Activated CD8-positive, alpha-beta T cell treated with anti-CD3 and anti-CD28 coated beads for 36 hours (primary cell): ENCODE measurements around the gene EXOSC10. TPM values are rescaled to one million over a fixed set of nuclear protein-coding genes. Genes with fewer than 3 reads are reported as not detected.

Source experiments
- ATAC-seq: fragments of 200-7000 bp; cut with Tn5 transposase; one replicate; pipeline ENCODE4 v1.10.0; 2021; ENCODE audit warnings: mild to moderate bottlenecking, moderate library complexity
- CTCF ChIA-PET: fragments of 350-600 bp; sonication (Branson Sonifier 250); formaldehyde crosslinking; loops from one replicate; lab custom pipeline; 2021; ENCODE audit warnings: antibody characterized with exemption; lab: Charles Lee
- POLR2A ChIA-PET: fragments of 350-600 bp; sonication (Branson Sonifier 250); formaldehyde crosslinking; loops from one replicate; lab custom pipeline; 2021; ENCODE audit warnings: antibody characterized with exemption; lab: Charles Lee
- DNase-seq: peaks from one replicate; pipeline ENCODE4 v3.0.0-alpha.2; 2020
- H3K27ac Mint-ChIP-seq: one replicate; pipeline ENCODE4 v1.8.0; 2021; ENCODE audit warnings: mild to moderate bottlenecking, mixed read lengths
- H3K27me3 Mint-ChIP-seq: one replicate; pipeline ENCODE4 v1.8.0; 2021; ENCODE audit warnings: mixed read lengths
- H3K36me3 Mint-ChIP-seq: one replicate; pipeline ENCODE4 v1.8.0; 2021; ENCODE audit warnings: low read depth, mixed read lengths
- H3K4me1 Mint-ChIP-seq: one replicate; pipeline ENCODE4 v1.8.0; 2021; ENCODE audit warnings: low read depth, mixed read lengths
- H3K4me3 Mint-ChIP-seq: one replicate; pipeline ENCODE4 v1.8.0; 2021; ENCODE audit warnings: mild to moderate bottlenecking, moderate library complexity, mixed read lengths
- H3K9me3 Mint-ChIP-seq: one replicate; pipeline ENCODE4 v1.8.0; 2021; ENCODE audit warnings: mixed read lengths
- intact Hi-C: fragments of 100-400 bp; cut with micrococcal nuclease; formaldehyde crosslinking; loops from one replicate; pipeline ENCODE4 v1.10.0; 2022
- total RNA-seq, 2 experiments: library from RNA; stranded (reverse); gene quantifications; one replicate each; pipeline ENCODE4 v1.2.3, GENCODE V29; 2021
- TF ChIP-seq, protein P1 (sequence below): fragments of 200-600 bp; IDR thresholded peaks from one replicate; pipeline ENCODE4 v1.8.0; 2022; ENCODE audit warnings: antibody characterized with exemption, mild to moderate bottlenecking

EXOSC10 gene
- total RNA-seq, 2 experiments from 2014 or later, result 66.6 to 69.8 TPM

- intact Hi-C loops, result no loop called here
- TF ChIP-seq, protein P1, sequence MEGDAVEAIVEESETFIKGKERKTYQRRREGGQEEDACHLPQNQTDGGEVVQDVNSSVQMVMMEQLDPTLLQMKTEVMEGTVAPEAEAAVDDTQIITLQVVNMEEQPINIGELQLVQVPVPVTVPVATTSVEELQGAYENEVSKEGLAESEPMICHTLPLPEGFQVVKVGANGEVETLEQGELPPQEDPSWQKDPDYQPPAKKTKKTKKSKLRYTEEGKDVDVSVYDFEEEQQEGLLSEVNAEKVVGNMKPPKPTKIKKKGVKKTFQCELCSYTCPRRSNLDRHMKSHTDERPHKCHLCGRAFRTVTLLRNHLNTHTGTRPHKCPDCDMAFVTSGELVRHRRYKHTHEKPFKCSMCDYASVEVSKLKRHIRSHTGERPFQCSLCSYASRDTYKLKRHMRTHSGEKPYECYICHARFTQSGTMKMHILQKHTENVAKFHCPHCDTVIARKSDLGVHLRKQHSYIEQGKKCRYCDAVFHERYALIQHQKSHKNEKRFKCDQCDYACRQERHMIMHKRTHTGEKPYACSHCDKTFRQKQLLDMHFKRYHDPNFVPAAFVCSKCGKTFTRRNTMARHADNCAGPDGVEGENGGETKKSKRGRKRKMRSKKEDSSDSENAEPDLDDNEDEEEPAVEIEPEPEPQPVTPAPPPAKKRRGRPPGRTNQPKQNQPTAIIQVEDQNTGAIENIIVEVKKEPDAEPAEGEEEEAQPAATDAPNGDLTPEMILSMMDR, result no peak
- ATAC-seq (peak; percentile 27), DNase-seq (no peak)
- Mint-ChIP-seq H3K27ac (no peak overlapping the region), H3K36me3 (peaks cover 6% of the 10 kb centered on the region), H3K27me3 (no peaks in the 10 kb centered on the region), H3K4me3 (no peak overlapping the region), H3K4me1 (peaks cover 2% of the 10 kb centered on the region), H3K9me3 (no peaks in the 10 kb centered on the region)
- POLR2A ChIA-PET, result interaction anchor here (0.6 to 1.1 kb wide), 7 partner anchors 10 to 617 kb away, joined by 3 to 4 read pairs (median 3); no protein-coding TSS in a partner anchor
- CTCF ChIA-PET, result interaction anchor here (0.8 to 1.4 kb wide), 5 partner anchors 17 to 210 kb away, joined by 3 to 4 read pairs (median 3); no protein-coding TSS in a partner anchor
Observed at GRCh38 chr1:11031624-11032262, 67.9 kb downstream of the EXOSC10 start.

DNA sequence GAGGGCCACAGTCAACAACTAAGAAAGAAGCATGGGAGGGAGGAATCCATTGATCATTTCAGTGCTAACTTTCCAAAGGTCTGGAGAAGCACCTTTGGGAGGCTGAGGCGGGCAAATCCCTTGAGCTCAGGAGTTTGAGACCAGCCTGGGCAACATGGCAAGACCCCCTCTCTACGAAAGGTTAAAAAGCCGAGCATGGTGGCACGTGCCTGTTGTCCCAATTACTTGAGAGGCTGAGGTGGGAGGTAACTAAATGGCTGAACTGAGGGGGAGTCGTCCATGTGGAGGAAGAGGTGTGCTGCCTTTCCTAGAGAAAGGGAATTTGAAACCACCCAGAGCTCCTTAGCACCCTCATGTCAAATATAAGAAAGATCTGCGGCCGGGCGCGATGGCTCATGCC lies 68.8 kb downstream of the EXOSC10 start:
- intact Hi-C loops, result no loop called here
- Mint-ChIP-seq H3K9me3 (no peaks in the 10 kb centered on the region), H3K4me1 (peaks cover 2% of the 10 kb centered on the region), H3K27me3 (no peaks in the 10 kb centered on the region), H3K36me3 (peaks cover 7% of the 10 kb centered on the region), H3K4me3 (no peak overlapping the region), H3K27ac (no peak overlapping the region)
- ChIA-PET POLR2A (interaction anchor here (1.1 kb wide), 2 partner anchors 23 kb away, joined by 3 to 4 read pairs; no protein-coding TSS in a partner anchor), CTCF (interaction anchor here (1.3 kb wide), 1 partner anchor 7 kb away, joined by 5 read pairs; no protein-coding TSS in a partner anchor)
- DNase-seq (no peak), ATAC-seq (no peak)
- TF ChIP-seq, protein P1, result no peak

- intact Hi-C loops, result no loop called here
- no peak for ATAC-seq
- H3K4me1 Mint-ChIP-seq, result peaks cover 14% of the 10 kb centered on the region
- peaks cover 26% of the 10 kb centered on the region for H3K36me3 Mint-ChIP-seq
- no peaks in the 10 kb centered on the region for H3K9me3 Mint-ChIP-seq
- ChIA-PET POLR2A (no interaction called here), CTCF (interaction anchor here (1.6 kb wide), 1 partner anchor 9 kb away, joined by 16 read pairs; no protein-coding TSS in a partner anchor)
- no peak overlapping the region for H3K4me3 Mint-ChIP-seq
- TF ChIP-seq, protein P1, result no peak
- no peak overlapping the region for H3K27ac Mint-ChIP-seq
- DNase-seq, result no peak
- H3K27me3 Mint-ChIP-seq, result no peaks in the 10 kb centered on the region
Observed at GRCh38 chr1:11028018-11028417, 71.7 kb downstream of the EXOSC10 start.

DNA sequence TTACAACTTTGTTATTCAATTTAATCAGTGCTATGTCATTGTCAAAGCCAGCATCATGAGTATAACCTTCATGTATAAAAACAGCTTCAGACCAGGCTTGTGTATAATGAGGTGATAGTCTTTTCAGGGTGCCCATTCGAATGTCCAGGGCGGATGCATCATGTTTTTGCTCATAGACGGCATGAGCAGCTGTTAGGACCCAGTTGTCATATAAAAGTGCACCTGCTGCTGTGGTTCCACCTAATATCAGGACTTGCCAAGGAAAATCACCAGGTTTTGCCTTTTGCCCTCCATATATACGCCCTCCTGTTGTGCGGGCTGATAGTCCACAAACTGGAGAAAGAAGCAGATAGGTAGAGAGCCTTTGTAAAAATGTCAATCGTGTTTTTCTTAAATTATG lies 72.4 kb downstream of the EXOSC10 start:
- TF ChIP-seq, protein P1, result no peak
- intact Hi-C loops, result no loop called here
- ChIA-PET POLR2A (interaction anchor here (0.5 to 1.1 kb wide), 3 partner anchors 10 to 264 kb away, joined by 3 to 5 read pairs (median 3); partner anchors contain the start of gene TARDBP), CTCF (interaction anchor here (1.6 kb wide), 1 partner anchor 10 kb away, joined by 16 read pairs; no protein-coding TSS in a partner anchor)
- ATAC-seq (no peak), DNase-seq (no peak)
- Mint-ChIP-seq H3K4me3 (no peak overlapping the region), H3K9me3 (no peaks in the 10 kb centered on the region), H3K36me3 (peaks cover 31% of the 10 kb centered on the region), H3K27me3 (no peaks in the 10 kb centered on the region), H3K4me1 (peaks cover 16% of the 10 kb centered on the region), H3K27ac (no peak overlapping the region)

GRCh38 chr1:11026903-11027302 lies 72.8 kb downstream of the EXOSC10 start:
- peaks cover 17% of the 10 kb centered on the region for H3K4me1 Mint-ChIP-seq
- H3K4me3 Mint-ChIP-seq, result no peak overlapping the region
- TF ChIP-seq, protein P1, result no peak
- peak overlapping the region; percentile 9 for H3K27ac Mint-ChIP-seq
- H3K27me3 Mint-ChIP-seq, result no peaks in the 10 kb centered on the region
- no peaks in the 10 kb centered on the region for H3K9me3 Mint-ChIP-seq
- ChIA-PET CTCF (interaction anchor here (1.6 kb wide), 1 partner anchor 10 kb away, joined by 16 read pairs; no protein-coding TSS in a partner anchor), POLR2A (interaction anchor here (0.5 to 1.1 kb wide), 3 partner anchors 11 to 264 kb away, joined by 3 to 5 read pairs (median 3); partner anchors contain the start of gene TARDBP)
- ATAC-seq, result no peak
- DNase-seq, result no peak
- peaks cover 35% of the 10 kb centered on the region for H3K36me3 Mint-ChIP-seq
- intact Hi-C loops, result no loop called here
